GM19043 (cell line): Measurements from ENCODE around the gene PHF10.
A peak's percentile ranks its signal among the peaks of the same experiment; 100 is the strongest.
"Not testable (repeated sequence)": the region's sequence is repeated elsewhere in the genome, so short reads cannot be mapped to it uniquely, and the experiment has no call there.

Experiments
- ATAC-seq: cut with Tn5 transposase; IDR thresholded peaks from one replicate; pipeline ENCODE4 v1.9.1; 2021; ENCODE audit warnings: low read depth; ENCODE audit not compliant: unreplicated experiment

The PHF10 gene

GRCh38 chr6:169724494-169725124 lies at the start of gene PHF10:
PHF10 (minus strand) TSS chr6:169724500; CDS start chr6:169723931, 569 bp downstream.
- ATAC-seq = peak; percentile 28

- ATAC-seq = no peak
Measured at GRCh38 chr6:169766921-169767736, 42.8 kb upstream of the PHF10 start.

GRCh38 chr6:169766232-169766631 lies 41.9 kb upstream of the PHF10 start:
- no peak for ATAC-seq

- not testable (repeated sequence) for ATAC-seq
Measured at GRCh38 chr6:169765789-169766188, 41.5 kb upstream of the PHF10 start.

GRCh38 chr6:169763881-169764280 lies 39.6 kb upstream of the PHF10 start:
- ATAC-seq = no peak

- no peak for ATAC-seq
Measured at GRCh38 chr6:169763308-169763707, 39.0 kb upstream of the PHF10 start.

- no peak for ATAC-seq
Measured at GRCh38 chr6:169755162-169755561, 30.9 kb upstream of the PHF10 start.

- ATAC-seq = no peak
Measured at GRCh38 chr6:169752074-169752623, 27.8 kb upstream of the PHF10 start.

- ATAC-seq = peak; percentile 96
Measured at GRCh38 chr6:169751242-169752073, 27.2 kb upstream of the PHF10 start, which contains the start of the genes DYNLT2 and ERMARD. DYNLT2 (minus strand) TSS chr6:169751572; CDS start chr6:169751458, 114 bp downstream. ERMARD (plus strand) TSS chr6:169751622; CDS start chr6:169751658, 36 bp downstream.

- no peak for ATAC-seq
Measured at GRCh38 chr6:169746556-169746955, 22.3 kb upstream of the PHF10 start.

- no peak for ATAC-seq
Measured at GRCh38 chr6:169745405-169745804, 21.1 kb upstream of the PHF10 start.

GRCh38 chr6:169741344-169741743 lies 17.0 kb upstream of the PHF10 start:
- no peak for ATAC-seq

GRCh38 chr6:169738976-169739529 lies 14.8 kb upstream of the PHF10 start:
- no peak for ATAC-seq

GRCh38 chr6:169738204-169738975 lies 14.1 kb upstream of the PHF10 start:
- ATAC-seq = no peak

- no peak for ATAC-seq
Measured at GRCh38 chr6:169729961-169730360, 5.7 kb upstream of the PHF10 start.

GRCh38 chr6:169726963-169727362 lies 2.7 kb upstream of the PHF10 start:
- ATAC-seq = no peak

- ATAC-seq = no peak
Measured at GRCh38 chr6:169726049-169726400, 1.7 kb upstream of the PHF10 start.

- peak; percentile 9 for ATAC-seq
Measured at GRCh38 chr6:169725125-169726048, 1.1 kb upstream of the PHF10 start.
